ENCODE measurements around the gene USP17L24.
"Not testable (repeated sequence)": the region's sequence is repeated elsewhere in the genome, so short reads cannot be mapped to it uniquely, and the experiment has no call there.

DNA sequence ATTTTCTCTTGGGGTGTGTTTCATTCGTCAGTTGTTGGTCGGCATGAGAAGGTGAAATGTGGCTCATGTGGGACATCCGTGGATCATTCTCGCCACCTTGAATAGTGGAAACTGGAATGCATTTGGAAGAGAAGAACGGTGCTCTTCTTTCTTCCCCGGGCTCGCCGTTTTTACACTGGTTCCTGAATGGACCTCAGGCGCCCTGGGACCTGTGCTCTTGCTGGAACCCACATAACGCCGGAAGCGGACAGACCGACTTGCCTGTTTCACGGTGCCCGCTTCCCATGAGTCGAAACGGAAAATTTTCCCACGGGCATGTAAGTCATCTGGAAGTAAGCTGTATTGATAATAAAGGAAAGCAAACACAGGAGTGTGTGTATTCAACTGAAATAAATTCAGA is 25.9 kb downstream of the USP17L24 start:
- TF ChIP-seq, protein P1, sequence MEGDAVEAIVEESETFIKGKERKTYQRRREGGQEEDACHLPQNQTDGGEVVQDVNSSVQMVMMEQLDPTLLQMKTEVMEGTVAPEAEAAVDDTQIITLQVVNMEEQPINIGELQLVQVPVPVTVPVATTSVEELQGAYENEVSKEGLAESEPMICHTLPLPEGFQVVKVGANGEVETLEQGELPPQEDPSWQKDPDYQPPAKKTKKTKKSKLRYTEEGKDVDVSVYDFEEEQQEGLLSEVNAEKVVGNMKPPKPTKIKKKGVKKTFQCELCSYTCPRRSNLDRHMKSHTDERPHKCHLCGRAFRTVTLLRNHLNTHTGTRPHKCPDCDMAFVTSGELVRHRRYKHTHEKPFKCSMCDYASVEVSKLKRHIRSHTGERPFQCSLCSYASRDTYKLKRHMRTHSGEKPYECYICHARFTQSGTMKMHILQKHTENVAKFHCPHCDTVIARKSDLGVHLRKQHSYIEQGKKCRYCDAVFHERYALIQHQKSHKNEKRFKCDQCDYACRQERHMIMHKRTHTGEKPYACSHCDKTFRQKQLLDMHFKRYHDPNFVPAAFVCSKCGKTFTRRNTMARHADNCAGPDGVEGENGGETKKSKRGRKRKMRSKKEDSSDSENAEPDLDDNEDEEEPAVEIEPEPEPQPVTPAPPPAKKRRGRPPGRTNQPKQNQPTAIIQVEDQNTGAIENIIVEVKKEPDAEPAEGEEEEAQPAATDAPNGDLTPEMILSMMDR (IDR thresholded peaks at IDR 0.05; ENCODE audit: low read length): not testable (repeated sequence)
- TF ChIP-seq EZH2 (IDR thresholded peaks at IDR 0.05; ENCODE audit: borderline replicate concordance, low read length): not testable (repeated sequence)
